Renal cortex interstitium (tissue), 11 donors: ENCODE measurements around the gene HPCAL4. TPM values are rescaled to one million over a fixed set of nuclear protein-coding genes. Genes with fewer than 3 reads are reported as not detected.

Experiments used
- DNase-seq, 11 donors: peaks; one replicate each; pipeline ENCODE4 v3.0.0-alpha.2; 2013; ENCODE audit warnings: low read depth in 9 of 11, low spot score in 4 of 11; ENCODE audit errors: extremely low read depth in 1 of 11
- polyA plus RNA-seq, 3 donors: library from polyadenylated mRNA; unstranded; fragments of 120-200 nt; gene quantifications; one replicate each; pipeline ENCODE4 v1.2.1, GENCODE V29; 2013; ENCODE audit not compliant: insufficient read length in 3 of 3

The HPCAL4 gene
- polyA plus RNA-seq, 3 donors, result 0.30 to 0.77 (median 0.59) TPM

GRCh38 chr1:39659110-39659509 is 32.1 kb downstream of the HPCAL4 start:
- DNase-seq, result no peak

- DNase-seq, result peak in 5 of 11 donors; percentile 55 to 70 (median 57)
Observed at GRCh38 chr1:39657923-39658485, 33.2 kb downstream of the HPCAL4 start.

- no peak for DNase-seq
Observed at GRCh38 chr1:39657402-39657801, 33.8 kb downstream of the HPCAL4 start.

- no peak for DNase-seq
Observed at GRCh38 chr1:39656391-39656790, 34.8 kb downstream of the HPCAL4 start.

GRCh38 chr1:39655578-39656268 is 35.5 kb downstream of the HPCAL4 start:
- no peak for DNase-seq

- no peak for DNase-seq
Observed at GRCh38 chr1:39654291-39654690, 36.9 kb downstream of the HPCAL4 start.

GRCh38 chr1:39653546-39654031 is 37.6 kb downstream of the HPCAL4 start:
- DNase-seq, result peak in 6 of 11 donors; percentile 56 to 73 (median 64)

GRCh38 chr1:39652554-39652953 is 38.7 kb downstream of the HPCAL4 start:
- DNase-seq, result no peak

GRCh38 chr1:39652105-39652504 is 39.1 kb downstream of the HPCAL4 start:
- DNase-seq, result no peak

- no peak for DNase-seq
Observed at GRCh38 chr1:39650431-39650830, 40.8 kb downstream of the HPCAL4 start.

GRCh38 chr1:39649636-39650185 is 41.5 kb downstream of the HPCAL4 start:
- no peak for DNase-seq

- no peak for DNase-seq
Observed at GRCh38 chr1:39648496-39648895, 42.7 kb downstream of the HPCAL4 start.

- no peak for DNase-seq
Observed at GRCh38 chr1:39647247-39647646, 44.0 kb downstream of the HPCAL4 start.

GRCh38 chr1:39646232-39647081 is 44.8 kb downstream of the HPCAL4 start:
- DNase-seq, result peak in 8 of 11 donors; percentile 64 to 83 (median 72)

- no peak for DNase-seq
Observed at GRCh38 chr1:39645411-39646043, 45.7 kb downstream of the HPCAL4 start.

GRCh38 chr1:39643705-39644104 is 47.5 kb downstream of the HPCAL4 start:
- DNase-seq, result no peak

GRCh38 chr1:39642796-39643195 is 48.4 kb downstream of the HPCAL4 start:
- DNase-seq, result no peak

GRCh38 chr1:39640861-39641260 is 50.4 kb downstream of the HPCAL4 start:
- DNase-seq, result no peak
